DOHH2 (cell line): ENCODE measurements around the gene BCL2L1.

ENCODE experiments used
- H3F3A ChIP-seq: fragments of 200-600 bp; sonication (generic), shearing (Covaris generic); 2 replicates; pipeline ENCODE4 v1.6.0; 2016; ENCODE audit warnings: antibody characterized with exemption, mild to moderate bottlenecking; ENCODE audit not compliant: control insufficient read depth, insufficient read depth
- H3K27ac ChIP-seq: fragments of 200-600 bp; sonication (generic); 2 replicates; pipeline ENCODE4 v1.5.1; 2014; ENCODE audit warnings: low read depth, mild to moderate bottlenecking, low read length, moderate library complexity
- H3K27me3 ChIP-seq: fragments of 200-600 bp; sonication (generic); 2 replicates; pipeline ENCODE4 v1.6.1; 2014; ENCODE audit warnings: mild to moderate bottlenecking, low read length, mixed read lengths; ENCODE audit not compliant: control insufficient read depth
- H3K36me3 ChIP-seq: fragments of 200-600 bp; sonication (generic); 2 replicates; pipeline ENCODE4 v1.6.1; 2014; ENCODE audit warnings: mild to moderate bottlenecking, low read length, moderate library complexity, mixed read lengths; ENCODE audit not compliant: control insufficient read depth
- H3K4me1 ChIP-seq: fragments of 200-600 bp; sonication (generic); 2 replicates; pipeline ENCODE4 v1.6.1; 2014; ENCODE audit warnings: mild to moderate bottlenecking, low read length, mixed read lengths; ENCODE audit not compliant: control insufficient read depth
- H3K4me2 ChIP-seq: fragments of 200-600 bp; sonication (generic); 2 replicates; pipeline ENCODE4 v1.6.0; 2014; ENCODE audit warnings: mild to moderate bottlenecking, low read length, moderate library complexity
- H3K4me3 ChIP-seq: fragments of 200-600 bp; sonication (generic); 2 replicates; pipeline ENCODE4 v1.5.1; 2014; ENCODE audit warnings: mild to moderate bottlenecking, low read length, mixed read lengths
- H3K79me2 ChIP-seq: fragments of 200-600 bp; sonication (generic); 2 replicates; pipeline ENCODE4 v1.6.1; 2014; ENCODE audit warnings: mild to moderate bottlenecking, low read length, mixed read lengths; ENCODE audit not compliant: control insufficient read depth
- H3K9me2 ChIP-seq: fragments of 200-600 bp; sonication (generic); replicated peaks from 2 replicates; pipeline ENCODE4 v1.6.1; 2014; ENCODE audit warnings: mild to moderate bottlenecking, low read length, mixed read lengths; ENCODE audit not compliant: control insufficient read depth
- H3K9me3 ChIP-seq: fragments of 200-600 bp; sonication (generic); 2 replicates; pipeline ENCODE4 v1.6.1; 2014; ENCODE audit warnings: antibody characterized with exemption, low read length, mixed read lengths; ENCODE audit not compliant: control insufficient read depth, insufficient read depth
- H4K20me1 ChIP-seq: fragments of 200-600 bp; sonication (generic); 2 replicates; pipeline ENCODE4 v1.6.0; 2014; ENCODE audit warnings: low read depth, mild to moderate bottlenecking, antibody characterized with exemption, low read length, moderate library complexity; ENCODE audit not compliant: control insufficient read depth, insufficient read depth
- EZH2phosphoT487 ChIP-seq: fragments of 200-600 bp; sonication (generic); IDR thresholded peaks from 2 replicates; pipeline ENCODE4 v1.6.1; 2017; ENCODE audit warnings: borderline replicate concordance, mild to moderate bottlenecking, antibody characterized with exemption, low read length, moderate library complexity, mixed read lengths
- TF ChIP-seq, protein P1 (sequence below): fragments of 200-600 bp; sonication (generic); IDR thresholded peaks from one replicate; pipeline ENCODE4 v1.5.1; 2014; ENCODE audit warnings: antibody characterized with exemption, mild to moderate bottlenecking, low read depth, low read length; ENCODE audit not compliant: poor library complexity, severe bottlenecking

Gene BCL2L1

DNA sequence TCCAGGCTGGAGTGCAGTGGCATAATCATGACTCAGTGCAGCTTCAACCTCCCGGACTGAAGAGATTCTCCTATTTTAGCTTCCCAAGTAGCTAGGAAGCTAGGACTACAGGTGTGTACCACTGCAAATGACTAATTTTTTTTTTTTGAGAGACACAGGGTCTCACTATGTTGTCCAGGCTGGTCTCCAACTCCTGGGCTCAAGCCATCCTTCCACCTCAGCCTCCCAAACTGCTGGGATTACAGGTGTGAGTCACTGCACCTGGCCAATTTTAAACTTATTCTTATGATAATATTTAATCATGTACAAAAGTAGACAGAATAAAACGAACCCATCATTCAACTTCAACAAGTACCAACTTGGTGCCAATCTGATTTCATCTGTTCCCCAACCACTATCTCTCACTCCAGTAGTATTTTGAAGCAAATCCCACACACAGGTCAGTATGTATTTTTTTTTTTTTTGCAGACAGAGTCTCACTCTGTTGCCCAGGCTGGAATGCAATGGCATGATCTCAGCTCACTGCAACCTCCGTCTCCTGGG lies 32.5 kb downstream of the BCL2L1 start:
- no peaks in the 10 kb centered on the region for H3K9me2 ChIP-seq
- peaks cover 7% of the 10 kb centered on the region; the same call in 1 of the 2 replicates for H3K79me2 ChIP-seq
- TF ChIP-seq, protein P1, sequence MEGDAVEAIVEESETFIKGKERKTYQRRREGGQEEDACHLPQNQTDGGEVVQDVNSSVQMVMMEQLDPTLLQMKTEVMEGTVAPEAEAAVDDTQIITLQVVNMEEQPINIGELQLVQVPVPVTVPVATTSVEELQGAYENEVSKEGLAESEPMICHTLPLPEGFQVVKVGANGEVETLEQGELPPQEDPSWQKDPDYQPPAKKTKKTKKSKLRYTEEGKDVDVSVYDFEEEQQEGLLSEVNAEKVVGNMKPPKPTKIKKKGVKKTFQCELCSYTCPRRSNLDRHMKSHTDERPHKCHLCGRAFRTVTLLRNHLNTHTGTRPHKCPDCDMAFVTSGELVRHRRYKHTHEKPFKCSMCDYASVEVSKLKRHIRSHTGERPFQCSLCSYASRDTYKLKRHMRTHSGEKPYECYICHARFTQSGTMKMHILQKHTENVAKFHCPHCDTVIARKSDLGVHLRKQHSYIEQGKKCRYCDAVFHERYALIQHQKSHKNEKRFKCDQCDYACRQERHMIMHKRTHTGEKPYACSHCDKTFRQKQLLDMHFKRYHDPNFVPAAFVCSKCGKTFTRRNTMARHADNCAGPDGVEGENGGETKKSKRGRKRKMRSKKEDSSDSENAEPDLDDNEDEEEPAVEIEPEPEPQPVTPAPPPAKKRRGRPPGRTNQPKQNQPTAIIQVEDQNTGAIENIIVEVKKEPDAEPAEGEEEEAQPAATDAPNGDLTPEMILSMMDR: no peak
- TF ChIP-seq EZH2phosphoT487: no peak
- peaks cover 40% of the 10 kb centered on the region for H3K4me1 ChIP-seq
- H3K27ac ChIP-seq: no peak overlapping the region
- H3K4me2 ChIP-seq: peak overlapping the region; percentile 27; the same call in 1 of the 2 replicates
- no peaks in the 10 kb centered on the region for H3K9me3 ChIP-seq
- H4K20me1 ChIP-seq: no peaks in the 10 kb centered on the region
- peaks cover 10% of the 10 kb centered on the region for H3F3A ChIP-seq
- no peak overlapping the region for H3K4me3 ChIP-seq
- no peaks in the 10 kb centered on the region for H3K27me3 ChIP-seq
- H3K36me3 ChIP-seq: peaks cover 18% of the 10 kb centered on the region

GRCh38 chr20:31689141-31689540 lies 33.5 kb downstream of the BCL2L1 start:
- Histone ChIP-seq H3K4me3 (no peak overlapping the region), H3K4me2 (no peak overlapping the region), H3K79me2 (peaks cover 7% of the 10 kb centered on the region; the same call in 1 of the 2 replicates), H3K9me2 (no peaks in the 10 kb centered on the region), H4K20me1 (no peaks in the 10 kb centered on the region), H3K36me3 (peaks cover 18% of the 10 kb centered on the region), H3K27ac (no peak overlapping the region), H3K9me3 (no peaks in the 10 kb centered on the region), H3K4me1 (peaks cover 51% of the 10 kb centered on the region), H3F3A (peaks cover 10% of the 10 kb centered on the region), H3K27me3 (no peaks in the 10 kb centered on the region)
- no peak for TF ChIP-seq EZH2phosphoT487
- TF ChIP-seq, protein P1: no peak

GRCh38 chr20:31687777-31688176 lies 34.9 kb downstream of the BCL2L1 start:
- Histone ChIP-seq H3K9me3 (no peaks in the 10 kb centered on the region), H3K4me3 (no peak overlapping the region), H3F3A (peaks cover 10% of the 10 kb centered on the region), H3K27me3 (no peaks in the 10 kb centered on the region), H3K4me1 (peaks cover 52% of the 10 kb centered on the region), H3K36me3 (peaks cover 18% of the 10 kb centered on the region), H3K79me2 (peaks cover 7% of the 10 kb centered on the region; the same call in 1 of the 2 replicates), H3K27ac (no peak overlapping the region), H3K4me2 (no peak overlapping the region), H3K9me2 (no peaks in the 10 kb centered on the region), H4K20me1 (no peaks in the 10 kb centered on the region)
- TF ChIP-seq, protein P1: no peak
- no peak for TF ChIP-seq EZH2phosphoT487
